GM19455 (cell line): ENCODE measurements around the gene BCL11A.

ENCODE experiments used
- ATAC-seq: cut with Tn5 transposase; IDR thresholded peaks from one replicate; pipeline ENCODE4 v1.9.1; 2021; ENCODE audit not compliant: unreplicated experiment

BCL11A gene

GRCh38 chr2:60412620-60413019, 140.8 kb downstream of the BCL11A start:
- no peak for ATAC-seq

DNA sequence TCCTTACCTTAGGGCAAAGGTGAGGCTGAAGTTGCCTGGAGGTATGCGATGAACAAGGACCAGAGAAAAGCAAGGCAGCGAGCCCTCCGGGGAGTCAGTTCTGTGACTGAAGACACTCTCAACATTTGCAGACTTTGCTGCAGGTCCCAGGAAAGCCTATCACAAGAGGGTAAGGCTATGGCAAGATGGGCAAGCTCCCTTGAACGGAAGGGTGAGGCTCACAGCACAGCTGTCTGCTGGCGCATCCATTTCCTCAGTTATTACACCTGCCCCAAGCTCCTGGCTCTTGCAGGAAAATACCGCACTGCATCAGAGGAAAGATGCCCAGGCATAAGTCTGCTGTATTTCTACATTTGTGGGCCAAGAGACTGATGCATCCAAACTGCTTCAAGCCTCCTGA, 141.4 kb downstream of the BCL11A start:
- no peak for ATAC-seq

- ATAC-seq, result no peak
These were observed 142.2 kb downstream of the BCL11A start for GRCh38 chr2:60411295-60411694.

GRCh38 chr2:60410456-60411146, 142.9 kb downstream of the BCL11A start:
- ATAC-seq, result no peak

DNA sequence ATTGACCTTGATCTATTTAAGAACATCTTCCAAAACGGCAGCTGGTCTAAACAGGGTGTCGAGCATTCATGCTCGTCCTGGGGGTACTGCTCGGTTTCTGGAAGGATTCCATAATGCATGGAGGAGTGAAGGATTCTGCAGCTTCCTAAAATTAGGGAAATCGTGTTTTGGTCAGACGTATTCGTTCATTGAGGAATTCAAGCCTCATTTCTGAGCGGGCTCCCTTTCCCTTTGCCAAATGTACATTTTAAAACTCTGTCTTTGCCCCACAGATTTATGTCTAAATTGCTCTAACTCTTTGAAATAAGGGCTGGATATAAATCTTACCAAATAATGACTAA, 144.0 kb downstream of the BCL11A start:
- ATAC-seq, result no peak

DNA sequence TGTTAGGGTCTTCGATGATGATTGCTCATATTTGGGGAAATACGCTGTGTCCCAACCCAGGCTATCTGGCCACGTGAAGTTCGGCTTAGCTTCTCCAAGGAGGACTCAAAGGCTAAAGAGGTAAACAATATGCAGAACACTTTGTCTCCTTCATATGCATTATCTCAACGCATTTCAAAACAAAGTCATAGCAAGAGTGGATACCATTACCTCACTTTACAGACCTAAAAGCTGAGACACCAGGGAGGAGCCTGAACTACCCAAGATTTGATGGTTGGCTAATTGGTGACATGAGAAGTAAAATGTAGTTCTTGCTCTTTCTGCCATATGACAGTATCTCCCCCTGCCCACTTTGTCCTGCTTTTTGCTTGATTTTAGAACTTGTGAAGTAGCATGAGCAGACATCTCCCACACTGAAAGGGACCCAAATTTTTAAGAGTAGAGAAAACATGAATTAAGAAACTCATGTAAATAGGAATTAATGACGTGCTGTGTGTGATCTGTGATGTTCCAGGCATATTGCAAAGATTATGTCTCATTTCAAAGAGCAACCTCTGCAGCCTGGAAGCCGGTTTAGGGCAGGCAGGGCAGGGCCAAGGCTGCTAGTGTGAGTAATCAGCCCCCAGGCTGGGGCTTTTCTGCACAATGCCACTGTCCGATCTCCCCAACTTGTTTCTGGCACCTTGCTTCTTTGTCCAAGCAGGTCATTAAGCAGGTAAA, 144.5 kb downstream of the BCL11A start:
- no peak for ATAC-seq

DNA sequence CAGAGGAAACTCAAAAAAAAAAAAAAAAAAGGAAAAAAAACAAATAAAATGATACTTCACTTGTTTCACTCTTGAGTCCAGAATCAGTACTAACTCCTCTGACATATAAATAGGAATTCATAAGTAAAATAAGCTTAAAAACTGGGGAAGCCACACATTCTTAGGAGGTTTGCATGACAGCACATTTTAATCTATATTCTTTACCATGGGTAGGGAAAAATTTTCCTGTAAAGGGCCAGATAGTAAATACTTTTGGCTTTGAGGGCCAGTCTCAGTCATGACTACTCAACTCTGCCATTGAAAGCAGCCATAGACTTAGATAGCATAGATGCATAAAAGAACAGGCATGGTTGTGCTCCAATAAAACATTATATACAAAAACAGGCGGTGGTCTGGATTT, 145.2 kb downstream of the BCL11A start:
- ATAC-seq, result no peak

DNA sequence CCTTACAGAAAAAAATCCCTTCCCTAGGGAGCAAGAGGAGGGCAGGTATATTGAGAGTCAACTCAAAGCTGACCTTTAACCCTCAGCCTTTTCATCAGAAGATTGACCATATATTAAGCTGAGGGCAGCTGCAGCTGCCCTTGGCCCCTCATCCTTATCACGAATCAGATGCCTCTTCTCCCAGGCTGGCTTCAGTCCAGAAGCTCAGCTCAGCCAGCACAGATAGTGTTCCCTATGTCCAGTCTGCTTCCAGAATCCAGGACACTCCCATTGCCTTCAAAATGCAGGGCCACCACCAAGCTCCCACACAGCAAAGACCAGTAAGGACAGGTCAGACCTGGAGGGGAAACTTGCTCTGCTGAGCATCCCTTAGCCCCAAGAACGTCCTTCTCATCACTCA, 146.1 kb downstream of the BCL11A start:
- ATAC-seq, result no peak

DNA sequence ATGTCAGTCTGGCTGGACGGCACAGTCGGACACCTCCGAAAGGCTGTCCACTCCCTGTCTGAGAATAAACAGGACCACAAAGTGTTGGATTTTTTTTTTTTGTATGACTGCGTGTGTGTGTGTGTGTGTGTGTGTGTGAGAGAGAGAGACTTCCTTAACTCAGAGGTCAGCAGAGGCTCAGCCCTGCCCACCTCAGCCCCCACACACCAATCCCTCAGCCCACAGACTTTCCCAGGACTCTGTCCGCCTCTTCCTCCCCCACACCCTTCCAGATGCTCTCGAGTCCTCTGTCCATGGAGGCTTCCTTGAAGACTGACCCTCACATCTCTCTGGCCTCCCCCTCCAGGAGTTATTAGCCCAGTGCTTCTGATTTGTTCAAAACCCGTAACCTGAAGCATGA, 147.3 kb downstream of the BCL11A start:
- ATAC-seq, result no peak

DNA sequence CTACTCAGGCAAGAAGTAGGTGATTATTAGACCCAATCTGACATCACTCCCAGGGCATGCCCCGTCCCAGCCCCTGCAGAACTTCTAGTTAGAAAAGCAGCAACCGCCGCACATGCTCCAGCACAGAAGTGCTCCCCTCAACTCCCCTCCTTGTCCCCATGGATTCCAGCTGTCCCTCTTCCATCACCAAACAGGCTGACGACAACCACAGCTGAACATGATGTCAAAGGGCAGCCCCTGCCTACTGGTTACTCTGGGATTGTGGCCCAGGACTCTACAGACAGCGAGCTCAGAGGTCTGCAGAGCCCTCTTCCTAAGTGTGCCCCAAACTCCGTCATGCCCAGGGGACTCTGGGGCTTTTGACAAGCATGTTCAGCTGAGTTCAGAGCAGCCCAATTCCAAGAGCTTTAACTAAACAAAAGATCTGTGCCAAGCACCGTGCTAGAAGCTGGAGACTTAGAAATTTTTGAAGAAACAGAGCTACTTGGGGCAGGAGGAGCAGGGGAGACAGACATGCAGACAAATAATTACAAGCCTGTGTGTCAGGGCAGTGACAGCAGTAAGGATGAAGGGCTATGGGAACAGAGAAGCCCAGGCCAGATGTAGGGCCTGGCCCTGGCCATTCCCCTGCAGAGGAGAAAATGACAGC, 148.1 kb downstream of the BCL11A start:
- ATAC-seq, result no peak
